ENCODE data around the gene LRFN2.

LRFN2 gene

GRCh38 chr6:40472353-40472752 lies 114.8 kb downstream of the LRFN2 start:
- DNase-seq: no peak

- no peak for DNase-seq
These were observed 115.9 kb downstream of the LRFN2 start for GRCh38 chr6:40471243-40471642.

DNA sequence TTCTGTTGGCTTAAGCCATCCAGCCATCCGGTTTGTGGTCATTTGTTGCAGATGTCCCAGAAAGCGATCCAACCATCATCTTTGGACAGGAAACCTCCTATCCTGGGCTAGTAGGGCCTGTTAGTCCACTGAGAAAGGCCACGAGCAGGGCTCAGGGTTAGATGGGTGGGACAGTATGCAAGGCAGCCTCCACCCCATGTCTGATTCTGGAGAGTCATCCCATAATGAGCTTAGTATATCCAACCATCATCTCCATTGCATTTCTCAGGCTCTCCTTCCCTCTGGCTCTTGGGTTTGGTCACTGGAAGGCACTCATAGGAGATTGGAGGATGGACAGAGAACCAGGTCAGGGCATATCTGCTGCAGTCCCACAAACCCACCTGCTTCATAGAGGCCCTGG lies 117.8 kb downstream of the LRFN2 start:
- no peak for DNase-seq

- no peak for DNase-seq
These were observed 120.1 kb downstream of the LRFN2 start for GRCh38 chr6:40466986-40467539.

GRCh38 chr6:40461643-40462042 lies 125.5 kb downstream of the LRFN2 start:
- no peak for DNase-seq

GRCh38 chr6:40460380-40460779 lies 126.8 kb downstream of the LRFN2 start:
- DNase-seq: no peak

- no peak for DNase-seq
These were observed 129.9 kb downstream of the LRFN2 start for GRCh38 chr6:40457261-40457660.

DNA sequence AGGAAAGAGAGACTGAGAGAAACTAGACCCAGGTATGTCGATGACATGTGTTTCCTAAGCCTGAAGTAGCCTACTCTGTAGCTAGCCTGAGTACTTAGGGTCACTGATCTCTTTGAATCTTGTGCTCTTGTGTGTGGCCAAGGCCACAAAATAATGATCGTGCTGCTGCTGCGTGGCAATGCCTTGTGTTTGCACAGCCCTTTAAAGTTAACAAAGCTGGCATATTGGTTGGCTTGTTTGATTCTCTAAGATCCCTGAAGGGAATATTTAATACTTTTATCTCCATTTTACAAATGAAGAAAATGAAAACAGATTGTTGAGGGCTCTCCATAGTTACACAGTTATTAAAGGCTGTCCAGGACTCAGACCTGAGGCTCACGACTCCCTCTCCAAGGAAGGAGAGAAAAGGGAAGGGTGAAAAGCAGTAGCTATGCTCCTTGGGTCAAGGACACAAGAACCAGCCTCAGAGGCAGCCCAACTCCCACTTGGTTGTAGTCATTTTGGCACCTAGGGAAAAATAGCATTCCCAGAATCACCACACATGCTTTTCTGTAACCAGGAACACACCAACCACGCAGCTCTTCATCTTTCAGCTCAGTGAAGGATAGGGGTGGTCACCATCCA lies 130.7 kb downstream of the LRFN2 start:
- no peak for DNase-seq

GRCh38 chr6:40455686-40456389 lies 131.3 kb downstream of the LRFN2 start:
- DNase-seq: no peak

GRCh38 chr6:40450483-40450882 lies 136.7 kb downstream of the LRFN2 start:
- no peak for DNase-seq

- peak; percentile 3 for DNase-seq
These were observed 142.4 kb downstream of the LRFN2 start for GRCh38 chr6:40444811-40445210.

DNA sequence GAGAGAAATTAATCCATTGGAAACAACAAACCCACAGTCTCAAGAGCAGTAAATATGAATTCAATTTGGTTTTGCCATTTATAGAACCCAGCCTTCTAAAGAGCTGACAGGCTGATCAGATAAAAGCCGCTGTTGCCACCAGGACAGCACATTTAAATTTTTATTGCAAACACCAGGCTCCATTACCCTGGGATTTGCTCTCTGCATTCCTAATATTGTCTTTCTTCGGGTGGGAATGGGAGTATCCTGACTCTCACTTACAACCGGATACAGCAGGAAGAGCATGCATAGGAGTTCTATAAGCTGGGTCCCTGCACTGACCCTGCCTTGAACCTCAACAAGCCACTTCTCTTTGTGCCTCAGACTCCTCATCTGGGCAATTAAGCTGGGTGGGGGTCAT lies 142.9 kb downstream of the LRFN2 start:
- DNase-seq: no peak

DNA sequence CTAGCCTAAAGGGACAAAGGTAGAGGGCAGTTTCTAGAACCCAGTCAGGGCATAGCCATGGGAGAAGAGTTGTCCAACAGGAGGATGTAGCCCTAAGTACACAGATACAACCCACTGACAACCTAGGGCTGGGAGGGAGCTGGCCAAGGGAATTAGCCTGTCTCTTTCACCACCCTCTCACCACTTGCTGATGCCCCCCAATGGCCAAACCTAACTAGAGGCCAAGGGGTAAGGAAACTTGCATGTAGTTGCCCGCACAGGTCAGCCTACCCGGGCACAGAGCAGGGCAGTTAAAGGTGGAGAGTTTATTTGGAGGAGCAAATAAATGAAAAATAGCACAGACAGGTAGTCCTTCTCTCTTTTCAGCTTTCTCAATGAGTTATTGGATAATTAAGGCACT lies 143.3 kb downstream of the LRFN2 start:
- DNase-seq: no peak

DNA sequence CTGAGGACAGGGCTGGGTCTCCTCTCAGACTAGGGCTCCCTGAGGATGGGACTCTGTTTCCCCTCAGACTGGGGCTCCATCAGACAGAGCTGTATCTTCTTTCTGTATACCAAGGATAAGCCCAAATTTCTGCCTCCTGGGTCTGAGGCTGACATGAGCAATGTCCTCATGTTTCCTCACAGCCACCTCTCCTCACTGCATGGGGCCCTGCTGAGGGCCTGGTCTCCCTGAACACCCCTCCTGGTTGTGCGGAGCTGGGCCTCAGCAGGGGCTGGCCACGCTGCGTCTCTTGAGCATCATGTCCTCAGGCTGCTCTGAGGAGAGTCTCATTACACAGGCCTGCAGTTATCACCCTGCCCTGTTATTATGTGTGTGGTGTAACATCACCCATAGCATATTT lies 144.6 kb downstream of the LRFN2 start:
- DNase-seq: no peak

DNA sequence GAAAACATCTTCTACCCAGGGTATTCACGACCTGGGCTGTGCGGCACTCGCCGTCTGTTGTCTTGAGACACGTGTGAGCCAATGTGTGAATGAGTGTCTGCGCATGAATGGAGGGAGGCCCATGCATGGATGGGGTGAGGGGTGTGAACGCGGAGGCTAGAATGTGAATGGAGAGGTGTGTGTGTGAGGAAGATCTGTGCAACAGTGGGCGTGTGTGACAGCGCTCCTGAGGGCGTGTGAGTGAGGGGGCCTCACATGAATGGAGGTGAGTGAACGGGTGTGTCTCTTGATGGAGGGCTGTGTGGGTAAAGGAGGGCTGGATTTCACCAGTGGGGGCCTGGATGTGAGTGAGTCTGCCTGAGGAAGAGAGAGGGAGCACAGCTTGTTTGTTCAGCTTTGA lies 146.0 kb downstream of the LRFN2 start:
- DNase-seq: no peak

GRCh38 chr6:40440053-40440452 lies 147.1 kb downstream of the LRFN2 start:
- DNase-seq: no peak

DNA sequence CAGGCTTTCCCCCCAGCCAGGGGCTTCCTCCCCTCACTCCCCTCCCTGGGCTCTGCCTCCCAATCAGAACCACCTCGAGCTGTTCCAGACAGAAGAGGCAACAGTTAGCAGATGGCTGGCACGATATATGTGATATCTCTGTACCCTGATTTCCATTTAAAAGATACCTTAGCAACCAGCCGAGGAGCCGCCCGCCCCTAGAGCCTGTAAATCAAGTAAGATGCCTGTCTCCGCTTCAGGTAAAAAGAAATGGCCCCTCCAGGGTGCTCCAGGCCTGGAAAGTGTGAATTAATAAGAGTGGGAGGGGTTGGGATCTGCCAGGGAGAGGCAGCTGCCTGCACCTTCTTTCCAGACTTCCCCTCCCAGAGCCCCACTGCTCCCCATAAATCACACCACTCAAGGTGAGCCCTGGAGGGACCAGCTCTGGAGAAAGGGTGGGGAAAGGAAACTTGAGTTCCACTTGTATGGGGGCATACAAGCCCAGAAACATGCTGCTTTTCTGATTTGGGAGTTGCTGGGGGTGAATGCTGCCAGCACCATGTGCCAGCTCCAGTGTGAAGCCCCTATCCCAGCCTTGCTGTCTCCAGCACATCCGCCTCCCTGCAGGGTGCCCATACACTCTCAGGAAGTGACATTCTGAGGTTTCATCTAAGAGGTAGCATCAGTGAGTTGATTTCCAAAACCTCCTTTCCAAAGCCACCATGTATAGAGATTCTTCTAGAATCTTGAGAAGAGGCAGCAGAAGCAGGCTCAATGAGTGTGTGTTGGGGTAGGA lies 148.0 kb downstream of the LRFN2 start:
- DNase-seq: no peak

DNA sequence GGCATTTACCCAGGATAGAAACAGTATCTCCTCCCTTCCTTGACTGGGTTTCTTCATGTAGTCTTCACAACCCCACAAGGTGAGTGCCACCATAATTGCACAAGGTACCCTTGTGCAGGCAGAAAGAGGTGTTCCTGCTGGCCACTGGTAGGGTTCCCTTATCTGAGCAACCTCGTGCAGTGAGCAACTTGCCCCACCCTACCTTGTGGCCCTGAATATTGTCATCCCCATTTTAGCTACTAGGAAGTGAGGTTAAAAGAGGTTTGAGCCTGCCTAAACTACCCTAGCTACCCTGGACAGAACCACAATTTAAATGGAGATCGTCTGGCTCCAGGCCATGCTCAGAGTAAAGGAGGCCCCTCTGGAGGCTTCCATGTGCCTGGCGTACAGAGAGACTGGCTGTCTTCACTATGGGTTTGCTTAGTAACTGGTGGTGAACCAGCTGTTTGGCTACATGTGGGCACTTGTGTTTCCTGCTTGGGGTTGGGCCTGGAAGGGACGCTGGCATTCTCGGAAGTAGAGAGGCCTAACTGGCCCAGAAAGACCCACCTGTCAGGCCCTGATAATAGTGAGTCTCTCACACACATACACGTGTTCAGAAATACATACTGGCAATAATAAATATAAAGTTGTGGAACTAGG lies 148.8 kb downstream of the LRFN2 start:
- DNase-seq: no peak

GRCh38 chr6:40437631-40438030 lies 149.5 kb downstream of the LRFN2 start:
- DNase-seq: no peak

DNA sequence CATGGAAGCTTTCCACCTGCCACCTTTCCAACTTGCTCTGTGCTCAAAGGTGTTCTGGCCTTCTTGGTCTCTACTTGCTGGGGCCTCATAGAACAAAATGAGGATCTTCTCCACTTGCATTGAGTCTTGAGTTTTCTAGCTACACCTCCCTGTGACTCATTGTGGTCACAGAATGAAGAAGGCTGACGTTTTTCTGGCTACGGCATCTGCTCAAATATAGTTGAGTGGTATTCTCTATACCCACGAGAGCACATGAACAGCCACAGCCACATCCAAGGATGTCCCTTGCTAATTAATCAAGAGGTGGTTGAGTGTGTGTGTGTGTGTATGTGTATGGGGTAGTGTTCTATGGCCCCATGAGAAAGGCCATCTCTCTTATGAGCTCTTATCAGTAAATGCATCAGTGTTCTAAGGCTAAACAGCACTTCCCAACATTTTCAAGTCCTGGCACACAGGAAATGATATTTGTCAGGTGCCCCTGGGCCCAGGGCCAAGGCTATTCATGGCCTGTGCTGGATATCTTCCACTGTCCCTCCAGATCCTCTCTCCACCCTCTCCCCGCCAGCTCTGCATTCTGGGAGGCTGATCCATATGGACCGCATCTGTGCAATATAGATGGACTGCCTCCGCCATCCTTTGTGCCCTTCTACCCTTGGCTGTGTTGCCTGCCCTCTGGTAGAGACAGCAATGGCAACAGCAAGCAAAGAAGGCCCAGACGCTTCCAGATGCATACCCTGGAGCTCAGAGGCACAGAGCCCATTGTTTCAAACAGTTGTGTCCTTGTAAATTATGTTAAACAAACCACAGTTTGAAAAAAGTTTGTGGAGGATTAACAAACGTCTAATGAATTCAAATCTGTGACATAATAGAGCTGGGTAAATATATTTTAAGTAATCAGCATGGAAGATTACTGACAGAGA lies 150.2 kb downstream of the LRFN2 start:
- peak; percentile 24 for DNase-seq

DNA sequence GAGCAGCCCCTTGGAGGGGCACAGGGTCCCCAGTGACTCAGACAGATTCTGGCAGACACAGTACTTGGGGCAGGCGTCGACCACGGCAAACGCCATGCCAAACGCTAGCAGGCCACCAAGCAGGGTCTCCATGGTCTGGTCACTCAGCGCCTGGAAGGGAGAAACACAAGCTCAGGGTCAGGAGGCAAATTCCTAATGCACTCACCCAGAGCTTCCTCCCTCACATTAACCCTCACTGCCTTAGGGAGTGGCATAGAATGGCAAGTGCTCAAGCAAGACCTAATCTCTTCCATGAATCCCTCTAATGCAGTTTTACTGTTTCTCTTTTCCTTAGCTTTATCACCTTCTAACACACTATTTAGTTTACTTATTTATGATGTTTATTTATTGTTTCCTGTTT lies 154.2 kb downstream of the LRFN2 start:
- DNase-seq: no peak

DNA sequence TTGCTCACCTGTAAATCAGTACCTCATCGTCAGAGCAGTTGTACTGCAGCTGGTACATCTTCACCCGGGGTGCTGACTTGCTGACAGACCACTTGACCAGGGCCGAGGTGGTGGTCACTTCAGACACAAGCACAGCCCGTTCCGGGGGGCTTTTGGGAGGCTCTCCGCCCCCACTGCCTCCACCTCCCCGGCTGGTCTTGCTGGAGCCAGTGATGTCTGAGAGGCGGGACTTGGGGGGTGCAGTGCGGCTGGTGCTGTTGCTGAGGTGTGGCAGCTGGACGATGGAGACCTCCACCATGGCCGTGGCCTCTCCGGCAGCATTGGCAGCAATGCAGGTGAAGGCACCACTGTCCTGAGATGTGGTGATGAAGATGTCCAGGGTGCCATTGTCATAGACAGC lies 155.5 kb downstream of the LRFN2 start:
- no peak for DNase-seq
